HEK293 (cell line): ENCODE measurements around the gene SCN5A.

Source experiments
- CTCF ChIA-PET: fragments of 350-600 bp; formaldehyde crosslinking; extraction: SDS; loops from one replicate; lab custom pipeline; 2021; ENCODE audit warnings: antibody characterized with exemption; lab: Yijun Ruan, JAX
- POLR2A ChIA-PET: fragments of 300-600 bp; formaldehyde crosslinking; extraction: SDS; loops from one replicate; lab custom pipeline; 2020; ENCODE audit warnings: antibody characterized with exemption, inconsistent platforms; lab: Yijun Ruan, JAX
- H3K27ac ChIP-seq: fragments of 200-500 bp; sonication (Bioruptor generic); 2 replicates; pipeline ENCODE4 v1.5.1; 2014; ENCODE audit warnings: low read depth, low read length, control low read depth, inconsistent platforms; ENCODE audit errors: extremely low read depth
- H3K36me3 ChIP-seq, 2 experiments: fragments of 200-500 bp in 1 of 2; sonication (Bioruptor generic) in 1 of 2; 1 replicate in 1 of 2; 2 replicates in 1 of 2; pipeline ENCODE4 v1.5.1; 2014 to 2017; ENCODE audit warnings: inconsistent platforms in 2 of 2, low read length in 2 of 2; ENCODE audit not compliant: control insufficient read depth in 2 of 2, insufficient read depth in 1 of 2
- H3K4me1 ChIP-seq: fragments of 200-500 bp; sonication (Bioruptor generic); 2 replicates; pipeline ENCODE4 v1.5.1; 2014; ENCODE audit warnings: mild to moderate bottlenecking, low read length, inconsistent platforms; ENCODE audit not compliant: control insufficient read depth, insufficient read depth
- H3K4me3 ChIP-seq: 2 replicates; pipeline ENCODE4 v1.5.1; 2011; ENCODE audit warnings: low read depth, mild to moderate bottlenecking, control low read depth, low read length, moderate library complexity
- H3K9me3 ChIP-seq: fragments of 200-500 bp; sonication (Bioruptor generic); 2 replicates; pipeline ENCODE4 v1.5.1; 2014; ENCODE audit warnings: low read depth, low read length, inconsistent platforms; ENCODE audit not compliant: control insufficient read depth, insufficient read depth
- FEZF1 ChIP-seq: fragments of 450-650 bp; formaldehyde crosslinking; IDR thresholded peaks from 2 replicates; pipeline ENCODE4 v1.5.1; 2016; ENCODE audit warnings: missing biosample characterization, missing genetic modification characterization
- GLI2 ChIP-seq: fragments of 450-650 bp; formaldehyde crosslinking; IDR thresholded peaks from 2 replicates; pipeline ENCODE4; 2017; ENCODE audit warnings: missing biosample characterization, missing genetic modification characterization, low read depth, borderline replicate concordance
- KLF10 ChIP-seq: fragments of 450-650 bp; IDR thresholded peaks from 2 replicates; pipeline ENCODE4 v1.5.1; 2018; ENCODE audit warnings: missing biosample characterization, mild to moderate bottlenecking, missing genetic modification characterization
- SP2 ChIP-seq: fragments of 450-650 bp; formaldehyde crosslinking; IDR thresholded peaks from 2 replicates; pipeline ENCODE4 v1.5.1; 2016; ENCODE audit warnings: missing biosample characterization, missing genetic modification characterization
- TRIM28 ChIP-seq: IDR thresholded peaks from 2 replicates; pipeline ENCODE4 v1.6.1; 2011; ENCODE audit warnings: low read length, control low read depth, borderline replicate concordance
- ZNF202 ChIP-seq: fragments of 450-650 bp; formaldehyde crosslinking; IDR thresholded peaks from 2 replicates; pipeline ENCODE4 v1.5.1; 2016; ENCODE audit warnings: missing biosample characterization, missing genetic modification characterization, borderline replicate concordance
- ZNF223 ChIP-seq: fragments of 450-650 bp; formaldehyde crosslinking; IDR thresholded peaks from 2 replicates; pipeline ENCODE4 v1.5.1; 2016; ENCODE audit warnings: missing biosample characterization, missing genetic modification characterization
- ZNF274 ChIP-seq, 2 experiments: fragments of 200-500 bp in 1 of 2; fragments of 450-650 bp in 1 of 2; sonication (Bioruptor generic) in 1 of 2; formaldehyde crosslinking in 1 of 2; IDR thresholded peaks; 2 replicates each; pipeline versions ENCODE4 v1.5.1 to v1.6.1; 2014 to 2016; ENCODE audit warnings: borderline replicate concordance in 1 of 2, inconsistent platforms in 1 of 2, low read length in 1 of 2, missing biosample characterization in 1 of 2, missing genetic modification characterization in 1 of 2
- ZNF433 ChIP-seq: fragments of 450-650 bp; formaldehyde crosslinking; IDR thresholded peaks from 2 replicates; pipeline ENCODE4 v1.5.1; 2016; ENCODE audit warnings: missing biosample characterization, missing genetic modification characterization, low read depth
- ZNF510 ChIP-seq: fragments of 450-650 bp; formaldehyde crosslinking; IDR thresholded peaks from 2 replicates; pipeline ENCODE4 v1.5.1; 2018; ENCODE audit warnings: mild to moderate bottlenecking, missing genetic modification characterization, missing biosample characterization; ENCODE audit not compliant: insufficient replicate concordance
- ZNF747 ChIP-seq: fragments of 450-650 bp; formaldehyde crosslinking; IDR thresholded peaks from 2 replicates; pipeline ENCODE4 v1.5.1; 2016; ENCODE audit warnings: missing biosample characterization, missing genetic modification characterization
- ZNF791 ChIP-seq: fragments of 450-650 bp; formaldehyde crosslinking; IDR thresholded peaks from 2 replicates; pipeline ENCODE4 v1.5.1; 2016; ENCODE audit warnings: missing biosample characterization, missing genetic modification characterization
- TF ChIP-seq, protein P1 (sequence below): fragments of 450-650 bp; formaldehyde crosslinking; IDR thresholded peaks from 2 replicates; pipeline ENCODE4 v1.5.1; 2016; ENCODE audit warnings: missing biosample characterization, missing genetic modification characterization
- TF ChIP-seq, protein P2 (sequence below): fragments of 450-650 bp; formaldehyde crosslinking; IDR thresholded peaks from 2 replicates; pipeline ENCODE4 v1.5.1; 2016; ENCODE audit warnings: missing biosample characterization, missing genetic modification characterization, borderline replicate concordance
- TF ChIP-seq, protein P3 (sequence below): fragments of 450-650 bp; formaldehyde crosslinking; IDR thresholded peaks from 2 replicates; pipeline ENCODE4 v1.5.1; 2017; ENCODE audit warnings: missing biosample characterization, missing genetic modification characterization
- TF ChIP-seq, protein P4 (sequence below): fragments of 450-650 bp; formaldehyde crosslinking; IDR thresholded peaks from 2 replicates; pipeline ENCODE4 v1.5.1; 2016; ENCODE audit warnings: missing biosample characterization, missing genetic modification characterization
- TF ChIP-seq, protein P5 (sequence below): fragments of 450-650 bp; formaldehyde crosslinking; IDR thresholded peaks from 2 replicates; pipeline ENCODE4 v1.5.1; 2017; ENCODE audit warnings: missing biosample characterization, missing genetic modification characterization

Gene SCN5A

DNA sequence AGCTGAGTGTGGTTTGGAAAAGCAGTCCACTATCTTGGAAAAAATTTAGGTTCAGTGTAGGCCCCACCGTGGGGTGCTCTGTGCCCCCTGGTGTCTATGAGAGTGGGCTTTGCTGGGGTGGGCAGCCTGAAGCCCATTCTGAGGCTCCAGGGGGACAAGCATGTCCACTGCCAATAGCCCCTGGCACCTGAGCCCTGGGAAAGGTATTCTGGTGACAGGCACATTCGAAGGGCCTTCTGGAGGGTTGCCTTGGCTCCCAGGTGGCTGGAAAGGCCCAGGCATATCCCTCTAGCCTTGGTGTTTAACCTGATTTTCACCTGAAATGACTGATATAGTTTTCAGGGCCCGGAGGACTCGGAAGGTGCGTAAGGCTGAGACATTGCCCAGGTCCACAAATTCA is 36.1 kb downstream of the SCN5A start:
- TF ChIP-seq ZNF223: no peak
- TF ChIP-seq KLF10 (tag by site-specific recombination): no peak
- TF ChIP-seq ZNF510 (tag by site-specific recombination): no peak
- no peak for TF ChIP-seq GLI2 (tag by site-specific recombination)
- no peak for TF ChIP-seq SP2 (tag by site-specific recombination)
- TF ChIP-seq, protein P1, sequence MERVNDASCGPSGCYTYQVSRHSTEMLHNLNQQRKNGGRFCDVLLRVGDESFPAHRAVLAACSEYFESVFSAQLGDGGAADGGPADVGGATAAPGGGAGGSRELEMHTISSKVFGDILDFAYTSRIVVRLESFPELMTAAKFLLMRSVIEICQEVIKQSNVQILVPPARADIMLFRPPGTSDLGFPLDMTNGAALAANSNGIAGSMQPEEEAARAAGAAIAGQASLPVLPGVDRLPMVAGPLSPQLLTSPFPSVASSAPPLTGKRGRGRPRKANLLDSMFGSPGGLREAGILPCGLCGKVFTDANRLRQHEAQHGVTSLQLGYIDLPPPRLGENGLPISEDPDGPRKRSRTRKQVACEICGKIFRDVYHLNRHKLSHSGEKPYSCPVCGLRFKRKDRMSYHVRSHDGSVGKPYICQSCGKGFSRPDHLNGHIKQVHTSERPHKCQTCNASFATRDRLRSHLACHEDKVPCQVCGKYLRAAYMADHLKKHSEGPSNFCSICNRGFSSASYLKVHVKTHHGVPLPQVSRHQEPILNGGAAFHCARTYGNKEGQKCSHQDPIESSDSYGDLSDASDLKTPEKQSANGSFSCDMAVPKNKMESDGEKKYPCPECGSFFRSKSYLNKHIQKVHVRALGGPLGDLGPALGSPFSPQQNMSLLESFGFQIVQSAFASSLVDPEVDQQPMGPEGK (tag by site-specific recombination): no peak
- TF ChIP-seq TRIM28: no peak
- TF ChIP-seq, protein P2, sequence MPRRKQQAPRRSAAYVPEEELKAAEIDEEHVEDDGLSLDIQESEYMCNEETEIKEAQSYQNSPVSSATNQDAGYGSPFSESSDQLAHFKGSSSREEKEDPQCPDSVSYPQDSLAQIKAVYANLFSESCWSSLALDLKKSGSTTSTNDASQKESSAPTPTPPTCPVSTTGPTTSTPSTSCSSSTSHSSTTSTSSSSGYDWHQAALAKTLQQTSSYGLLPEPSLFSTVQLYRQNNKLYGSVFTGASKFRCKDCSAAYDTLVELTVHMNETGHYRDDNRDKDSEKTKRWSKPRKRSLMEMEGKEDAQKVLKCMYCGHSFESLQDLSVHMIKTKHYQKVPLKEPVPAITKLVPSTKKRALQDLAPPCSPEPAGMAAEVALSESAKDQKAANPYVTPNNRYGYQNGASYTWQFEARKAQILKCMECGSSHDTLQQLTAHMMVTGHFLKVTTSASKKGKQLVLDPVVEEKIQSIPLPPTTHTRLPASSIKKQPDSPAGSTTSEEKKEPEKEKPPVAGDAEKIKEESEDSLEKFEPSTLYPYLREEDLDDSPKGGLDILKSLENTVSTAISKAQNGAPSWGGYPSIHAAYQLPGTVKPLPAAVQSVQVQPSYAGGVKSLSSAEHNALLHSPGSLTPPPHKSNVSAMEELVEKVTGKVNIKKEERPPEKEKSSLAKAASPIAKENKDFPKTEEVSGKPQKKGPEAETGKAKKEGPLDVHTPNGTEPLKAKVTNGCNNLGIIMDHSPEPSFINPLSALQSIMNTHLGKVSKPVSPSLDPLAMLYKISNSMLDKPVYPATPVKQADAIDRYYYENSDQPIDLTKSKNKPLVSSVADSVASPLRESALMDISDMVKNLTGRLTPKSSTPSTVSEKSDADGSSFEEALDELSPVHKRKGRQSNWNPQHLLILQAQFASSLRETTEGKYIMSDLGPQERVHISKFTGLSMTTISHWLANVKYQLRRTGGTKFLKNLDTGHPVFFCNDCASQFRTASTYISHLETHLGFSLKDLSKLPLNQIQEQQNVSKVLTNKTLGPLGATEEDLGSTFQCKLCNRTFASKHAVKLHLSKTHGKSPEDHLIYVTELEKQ (tag by site-specific recombination): no peak
- TF ChIP-seq ZNF433 (tag by site-specific recombination): no peak
- TF ChIP-seq, protein P3, sequence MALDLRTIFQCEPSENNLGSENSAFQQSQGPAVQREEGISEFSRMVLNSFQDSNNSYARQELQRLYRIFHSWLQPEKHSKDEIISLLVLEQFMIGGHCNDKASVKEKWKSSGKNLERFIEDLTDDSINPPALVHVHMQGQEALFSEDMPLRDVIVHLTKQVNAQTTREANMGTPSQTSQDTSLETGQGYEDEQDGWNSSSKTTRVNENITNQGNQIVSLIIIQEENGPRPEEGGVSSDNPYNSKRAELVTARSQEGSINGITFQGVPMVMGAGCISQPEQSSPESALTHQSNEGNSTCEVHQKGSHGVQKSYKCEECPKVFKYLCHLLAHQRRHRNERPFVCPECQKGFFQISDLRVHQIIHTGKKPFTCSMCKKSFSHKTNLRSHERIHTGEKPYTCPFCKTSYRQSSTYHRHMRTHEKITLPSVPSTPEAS (tag by site-specific recombination): no peak
- no peak for TF ChIP-seq ZNF747
- no peak for TF ChIP-seq FEZF1
- TF ChIP-seq ZNF791 (tag by site-specific recombination): no peak
- TF ChIP-seq ZNF274 (IDR thresholded peaks at IDR 0.05; ENCODE audit: low read length): no peak
- TF ChIP-seq ZNF274 (tag by site-specific recombination; IDR thresholded peaks at IDR 0.05; ENCODE audit: borderline replicate concordance): no peak
- no peak for TF ChIP-seq ZNF202 (tag by site-specific recombination)
- TF ChIP-seq, protein P4, sequence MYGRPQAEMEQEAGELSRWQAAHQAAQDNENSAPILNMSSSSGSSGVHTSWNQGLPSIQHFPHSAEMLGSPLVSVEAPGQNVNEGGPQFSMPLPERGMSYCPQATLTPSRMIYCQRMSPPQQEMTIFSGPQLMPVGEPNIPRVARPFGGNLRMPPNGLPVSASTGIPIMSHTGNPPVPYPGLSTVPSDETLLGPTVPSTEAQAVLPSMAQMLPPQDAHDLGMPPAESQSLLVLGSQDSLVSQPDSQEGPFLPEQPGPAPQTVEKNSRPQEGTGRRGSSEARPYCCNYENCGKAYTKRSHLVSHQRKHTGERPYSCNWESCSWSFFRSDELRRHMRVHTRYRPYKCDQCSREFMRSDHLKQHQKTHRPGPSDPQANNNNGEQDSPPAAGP (tag by site-specific recombination): no peak
- TF ChIP-seq, protein P5, sequence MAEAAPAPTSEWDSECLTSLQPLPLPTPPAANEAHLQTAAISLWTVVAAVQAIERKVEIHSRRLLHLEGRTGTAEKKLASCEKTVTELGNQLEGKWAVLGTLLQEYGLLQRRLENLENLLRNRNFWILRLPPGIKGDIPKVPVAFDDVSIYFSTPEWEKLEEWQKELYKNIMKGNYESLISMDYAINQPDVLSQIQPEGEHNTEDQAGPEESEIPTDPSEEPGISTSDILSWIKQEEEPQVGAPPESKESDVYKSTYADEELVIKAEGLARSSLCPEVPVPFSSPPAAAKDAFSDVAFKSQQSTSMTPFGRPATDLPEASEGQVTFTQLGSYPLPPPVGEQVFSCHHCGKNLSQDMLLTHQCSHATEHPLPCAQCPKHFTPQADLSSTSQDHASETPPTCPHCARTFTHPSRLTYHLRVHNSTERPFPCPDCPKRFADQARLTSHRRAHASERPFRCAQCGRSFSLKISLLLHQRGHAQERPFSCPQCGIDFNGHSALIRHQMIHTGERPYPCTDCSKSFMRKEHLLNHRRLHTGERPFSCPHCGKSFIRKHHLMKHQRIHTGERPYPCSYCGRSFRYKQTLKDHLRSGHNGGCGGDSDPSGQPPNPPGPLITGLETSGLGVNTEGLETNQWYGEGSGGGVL: no peak
- POLR2A ChIA-PET: no interaction called here
- no peaks in the 10 kb centered on the region for H3K4me1 ChIP-seq
- no peaks in the 10 kb centered on the region for H3K36me3 ChIP-seq
- no peak overlapping the region for H3K4me3 ChIP-seq
- no peak overlapping the region for H3K27ac ChIP-seq
- CTCF ChIA-PET: interaction anchor here (0.9 to 1.2 kb wide), 2 partner anchors 38 to 92 kb away, joined by 3 to 7 read pairs; no protein-coding TSS in a partner anchor
- no peaks in the 10 kb centered on the region for H3K9me3 ChIP-seq
